NT2/D1 (cell line): ENCODE measurements around the gene NLRP3.

Experiments
- SUZ12 ChIP-seq: IDR thresholded peaks from 2 replicates; pipeline ENCODE4 v1.6.1; 2011; ENCODE audit not compliant: insufficient read length, insufficient read depth; ENCODE audit errors: extremely low read depth
- YY1 ChIP-seq: IDR thresholded peaks from 2 replicates; pipeline ENCODE4 v1.6.1; 2011; ENCODE audit not compliant: insufficient read length, insufficient read depth
- ZNF274 ChIP-seq: IDR thresholded peaks from 2 replicates; pipeline ENCODE4 v1.6.1; 2011; ENCODE audit warnings: mild to moderate bottlenecking, low read depth, low read length

DNA sequence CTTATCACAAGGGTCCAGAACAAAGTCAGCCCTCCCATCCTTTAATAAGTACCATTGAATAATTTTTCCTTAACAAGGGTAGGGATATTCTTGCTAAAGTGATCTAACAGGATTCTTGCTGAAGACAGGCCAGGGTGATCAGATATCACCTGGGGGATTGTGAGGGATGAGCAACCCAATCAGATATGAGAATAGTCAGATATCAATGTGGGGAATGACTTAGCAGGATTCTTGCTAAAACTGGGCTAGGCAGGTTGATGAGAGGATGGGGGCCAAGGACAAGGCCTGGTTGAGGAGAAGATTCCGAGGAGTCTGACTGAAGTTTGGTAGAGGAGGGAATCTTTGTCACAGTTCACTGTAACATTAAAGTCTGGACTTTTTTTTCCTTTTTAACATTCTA is 23.9 kb upstream of the NLRP3 start:
- TF ChIP-seq SUZ12 (no peak), YY1 (no peak), ZNF274 (no peak)
